ENCODE measurements around the gene ZNF488.
A peak's percentile ranks its signal among the peaks of the same experiment; 100 is the strongest.
"Not testable (repeated sequence)": the region's sequence is repeated elsewhere in the genome, so short reads cannot be mapped to it uniquely, and the experiment has no call there.

Gene ZNF488

GRCh38 chr10:47400251-47400650 is 16.2 kb upstream of the ZNF488 start:
- no peak overlapping the region for H3K27ac ChIP-seq (ENCODE audit: low read length)
- no peak overlapping the region for H3K4me3 ChIP-seq (ENCODE audit: low read depth in 1 of 2, low read length in 2 of 2)
- no peaks in the 10 kb centered on the region for H3K36me3 ChIP-seq (ENCODE audit: control insufficient read depth in 1 of 2, insufficient read depth in 2 of 2, low read length in 2 of 2)
- no peaks in the 10 kb centered on the region for H3K9me3 ChIP-seq (ENCODE audit: control insufficient read depth in 1 of 2, low read length in 2 of 2)
- H3K4me1 ChIP-seq (ENCODE audit: control insufficient read depth in 1 of 2, insufficient read depth in 2 of 2, low read length in 2 of 2): peaks cover 4 to 23% of the 10 kb centered on the region in 2 donors
- H3K27me3 ChIP-seq (ENCODE audit: low read depth, low read length): no peaks in the 10 kb centered on the region

GRCh38 chr10:47397256-47397655 is 13.2 kb upstream of the ZNF488 start:
- H3K27me3 ChIP-seq (ENCODE audit: low read depth, low read length): no peaks in the 10 kb centered on the region
- peaks cover under 1 to 4% of the 10 kb centered on the region in 2 donors for H3K4me1 ChIP-seq (ENCODE audit: control insufficient read depth in 1 of 2, insufficient read depth in 2 of 2, low read length in 2 of 2)
- no peak overlapping the region for H3K4me3 ChIP-seq (ENCODE audit: low read depth in 1 of 2, low read length in 2 of 2)
- no peak overlapping the region for H3K27ac ChIP-seq (ENCODE audit: low read length)
- no peaks in the 10 kb centered on the region for H3K36me3 ChIP-seq (ENCODE audit: control insufficient read depth in 1 of 2, insufficient read depth in 2 of 2, low read length in 2 of 2)
- H3K9me3 ChIP-seq (ENCODE audit: control insufficient read depth in 1 of 2, low read length in 2 of 2): no peaks in the 10 kb centered on the region

GRCh38 chr10:47396311-47396717 is 12.2 kb upstream of the ZNF488 start:
- Histone ChIP-seq H3K4me3 (ENCODE audit: low read depth in 1 of 2, low read length in 2 of 2) (no peak overlapping the region), H3K36me3 (ENCODE audit: control insufficient read depth in 1 of 2, insufficient read depth in 2 of 2, low read length in 2 of 2) (no peaks in the 10 kb centered on the region), H3K27me3 (ENCODE audit: low read depth, low read length) (no peaks in the 10 kb centered on the region), H3K4me1 (ENCODE audit: control insufficient read depth in 1 of 2, insufficient read depth in 2 of 2, low read length in 2 of 2) (no peaks in the 10 kb centered on the region), H3K27ac (ENCODE audit: low read length) (no peak overlapping the region), H3K9me3 (ENCODE audit: control insufficient read depth in 1 of 2, low read length in 2 of 2) (no peaks in the 10 kb centered on the region)

GRCh38 chr10:47389619-47390018 is 5.5 kb upstream of the ZNF488 start:
- Histone ChIP-seq H3K27me3 (ENCODE audit: low read depth, low read length) (no peaks in the 10 kb centered on the region), H3K4me1 (ENCODE audit: control insufficient read depth in 1 of 2, insufficient read depth in 2 of 2, low read length in 2 of 2) (peaks cover 0 to 5% of the 10 kb centered on the region in 2 donors), H3K36me3 (ENCODE audit: control insufficient read depth in 1 of 2, insufficient read depth in 2 of 2, low read length in 2 of 2) (no peaks in the 10 kb centered on the region), H3K4me3 (ENCODE audit: low read depth in 1 of 2, low read length in 2 of 2) (no peak overlapping the region), H3K27ac (ENCODE audit: low read length) (no peak overlapping the region), H3K9me3 (ENCODE audit: control insufficient read depth in 1 of 2, low read length in 2 of 2) (no peaks in the 10 kb centered on the region)

GRCh38 chr10:47388879-47389278 is 4.8 kb upstream of the ZNF488 start:
- peaks cover 0 to 7% of the 10 kb centered on the region in 2 donors for H3K4me1 ChIP-seq (ENCODE audit: control insufficient read depth in 1 of 2, insufficient read depth in 2 of 2, low read length in 2 of 2)
- H3K4me3 ChIP-seq (ENCODE audit: low read depth in 1 of 2, low read length in 2 of 2): no peak overlapping the region
- no peaks in the 10 kb centered on the region for H3K27me3 ChIP-seq (ENCODE audit: low read depth, low read length)
- H3K36me3 ChIP-seq (ENCODE audit: control insufficient read depth in 1 of 2, insufficient read depth in 2 of 2, low read length in 2 of 2): no peaks in the 10 kb centered on the region
- H3K9me3 ChIP-seq (ENCODE audit: control insufficient read depth in 1 of 2, low read length in 2 of 2): no peaks in the 10 kb centered on the region
- H3K27ac ChIP-seq (ENCODE audit: low read length): no peak overlapping the region

GRCh38 chr10:47386104-47386503 is 2.0 kb upstream of the ZNF488 start:
- not testable (repeated sequence) for H3K27ac ChIP-seq (ENCODE audit: low read length); H3K27me3 ChIP-seq (ENCODE audit: low read depth, low read length); H3K9me3 ChIP-seq (ENCODE audit: control insufficient read depth in 1 of 2, low read length in 2 of 2); H3K36me3 ChIP-seq (ENCODE audit: control insufficient read depth in 1 of 2, insufficient read depth in 2 of 2, low read length in 2 of 2); H3K4me3 ChIP-seq (ENCODE audit: low read depth in 1 of 2, low read length in 2 of 2)
- peaks cover 5 to 14% of the 10 kb centered on the region in 2 donors for H3K4me1 ChIP-seq (ENCODE audit: control insufficient read depth in 1 of 2, insufficient read depth in 2 of 2, low read length in 2 of 2)

GRCh38 chr10:47383261-47384147 is 589 bp downstream of the ZNF488 start:
- H3K27ac ChIP-seq (ENCODE audit: low read length): no peak overlapping the region
- H3K4me3 ChIP-seq (ENCODE audit: low read depth in 1 of 2, low read length in 2 of 2): peak overlapping the region; percentile 55 to 82
- H3K27me3 ChIP-seq (ENCODE audit: low read depth, low read length): no peaks in the 10 kb centered on the region
- peaks cover 5 to 14% of the 10 kb centered on the region in 2 donors for H3K4me1 ChIP-seq (ENCODE audit: control insufficient read depth in 1 of 2, insufficient read depth in 2 of 2, low read length in 2 of 2)
- no peaks in the 10 kb centered on the region for H3K36me3 ChIP-seq (ENCODE audit: control insufficient read depth in 1 of 2, insufficient read depth in 2 of 2, low read length in 2 of 2)
- H3K9me3 ChIP-seq (ENCODE audit: control insufficient read depth in 1 of 2, low read length in 2 of 2): no peaks in the 10 kb centered on the region

- H3K27me3 ChIP-seq (ENCODE audit: low read depth, low read length): no peaks in the 10 kb centered on the region
- no peak overlapping the region for H3K4me3 ChIP-seq (ENCODE audit: low read depth in 1 of 2, low read length in 2 of 2)
- no peaks in the 10 kb centered on the region for H3K9me3 ChIP-seq (ENCODE audit: control insufficient read depth in 1 of 2, low read length in 2 of 2)
- no peak overlapping the region for H3K27ac ChIP-seq (ENCODE audit: low read length)
- H3K36me3 ChIP-seq (ENCODE audit: control insufficient read depth in 1 of 2, insufficient read depth in 2 of 2, low read length in 2 of 2): no peaks in the 10 kb centered on the region
- H3K4me1 ChIP-seq (ENCODE audit: control insufficient read depth in 1 of 2, insufficient read depth in 2 of 2, low read length in 2 of 2): peaks cover 5 to 14% of the 10 kb centered on the region in 2 donors
These were observed 2.4 kb downstream of the ZNF488 start for GRCh38 chr10:47381427-47382379.

- H3K27me3 ChIP-seq (ENCODE audit: low read depth, low read length): no peaks in the 10 kb centered on the region
- no peak overlapping the region for H3K27ac ChIP-seq (ENCODE audit: low read length)
- no peak overlapping the region for H3K4me3 ChIP-seq (ENCODE audit: low read depth in 1 of 2, low read length in 2 of 2)
- H3K4me1 ChIP-seq (ENCODE audit: control insufficient read depth in 1 of 2, insufficient read depth in 2 of 2, low read length in 2 of 2): peaks cover 5 to 14% of the 10 kb centered on the region in 2 donors
- H3K9me3 ChIP-seq (ENCODE audit: control insufficient read depth in 1 of 2, low read length in 2 of 2): no peaks in the 10 kb centered on the region
- no peaks in the 10 kb centered on the region for H3K36me3 ChIP-seq (ENCODE audit: control insufficient read depth in 1 of 2, insufficient read depth in 2 of 2, low read length in 2 of 2)
These were observed 3.0 kb downstream of the ZNF488 start for GRCh38 chr10:47381103-47381395.

- Histone ChIP-seq H3K9me3 (ENCODE audit: control insufficient read depth in 1 of 2, low read length in 2 of 2) (no peaks in the 10 kb centered on the region), H3K4me1 (ENCODE audit: control insufficient read depth in 1 of 2, insufficient read depth in 2 of 2, low read length in 2 of 2) (peaks cover 5 to 14% of the 10 kb centered on the region in 2 donors), H3K36me3 (ENCODE audit: control insufficient read depth in 1 of 2, insufficient read depth in 2 of 2, low read length in 2 of 2) (no peaks in the 10 kb centered on the region), H3K27ac (ENCODE audit: low read length) (no peak overlapping the region), H3K4me3 (ENCODE audit: low read depth in 1 of 2, low read length in 2 of 2) (no peak overlapping the region), H3K27me3 (ENCODE audit: low read depth, low read length) (no peaks in the 10 kb centered on the region)
These were observed 3.6 kb downstream of the ZNF488 start for GRCh38 chr10:47380341-47381102.

- Histone ChIP-seq H3K36me3 (ENCODE audit: control insufficient read depth in 1 of 2, insufficient read depth in 2 of 2, low read length in 2 of 2) (no peaks in the 10 kb centered on the region), H3K9me3 (ENCODE audit: control insufficient read depth in 1 of 2, low read length in 2 of 2) (no peaks in the 10 kb centered on the region), H3K27ac (ENCODE audit: low read length) (no peak overlapping the region), H3K27me3 (ENCODE audit: low read depth, low read length) (no peaks in the 10 kb centered on the region), H3K4me1 (ENCODE audit: control insufficient read depth in 1 of 2, insufficient read depth in 2 of 2, low read length in 2 of 2) (peaks cover 5 to 18% of the 10 kb centered on the region in 2 donors), H3K4me3 (ENCODE audit: low read depth in 1 of 2, low read length in 2 of 2) (no peak overlapping the region)
These were observed 4.2 kb downstream of the ZNF488 start for GRCh38 chr10:47379901-47380300.

Data from muscle layer of duodenum (tissue), 2 donors.